WTC11 (cell line): Measurements from ENCODE around the gene PTPRK. TPM values are rescaled to one million over a fixed set of nuclear protein-coding genes. Genes with fewer than 3 reads are reported as not detected.

Source experiments
- ATAC-seq: fragments of 200-7000 bp; cut with Tn5 transposase; 2 replicates; pipeline ENCODE4 v1.10.0; 2021; ENCODE audit warnings: mild to moderate bottlenecking, moderate library complexity
- CTCF ChIA-PET: fragments of 300-600 bp; sonication (Branson Sonifier 250); formaldehyde crosslinking; loops from one replicate; lab custom pipeline; 2021; ENCODE audit warnings: antibody characterized with exemption; lab: Charles Lee
- POLR2A ChIA-PET: fragments of 350-600 bp; sonication (Branson Sonifier 250); formaldehyde crosslinking; loops from one replicate; lab custom pipeline; 2021; ENCODE audit warnings: antibody characterized with exemption; lab: Charles Lee
- DNase-seq: peaks from one replicate; pipeline ENCODE4 v3.0.0; 2021; ENCODE audit warnings: low spot score
- H3K27ac Mint-ChIP-seq: 2 replicates; pipeline ENCODE4 v1.8.0; 2021; ENCODE audit warnings: mixed read lengths
- H3K27me3 Mint-ChIP-seq: 2 replicates; pipeline ENCODE4 v1.8.0; 2021; ENCODE audit warnings: low read depth, mild to moderate bottlenecking, moderate library complexity, mixed read lengths
- H3K36me3 Mint-ChIP-seq: 2 replicates; pipeline ENCODE4 v1.8.0; 2021; ENCODE audit warnings: mixed read lengths
- H3K4me1 Mint-ChIP-seq: 2 replicates; pipeline ENCODE4 v1.8.0; 2022; ENCODE audit warnings: mixed read lengths
- H3K4me3 Mint-ChIP-seq: 2 replicates; pipeline ENCODE4 v1.8.0; 2021; ENCODE audit warnings: mild to moderate bottlenecking, moderate library complexity, mixed read lengths
- H3K9me3 Mint-ChIP-seq: 2 replicates; pipeline ENCODE4 v1.8.0; 2021; ENCODE audit warnings: mixed read lengths
- CREM ChIP-seq: sonication (generic); formaldehyde crosslinking; IDR thresholded peaks from 2 replicates; pipeline ENCODE4 v1.8.1; 2022; ENCODE audit warnings: mild to moderate bottlenecking, missing genetic modification reagents, moderate library complexity
- E2F1 ChIP-seq: sonication (generic); formaldehyde crosslinking; IDR thresholded peaks from 2 replicates; pipeline ENCODE4 v1.8.0; 2022; ENCODE audit warnings: mild to moderate bottlenecking, missing genetic modification reagents
- FOXP1 ChIP-seq: sonication (generic); formaldehyde crosslinking; IDR thresholded peaks from 2 replicates; pipeline ENCODE4 v1.8.0; 2022; ENCODE audit warnings: missing genetic modification reagents, mild to moderate bottlenecking, moderate library complexity, borderline replicate concordance
- FOXP4 ChIP-seq: sonication (generic); formaldehyde crosslinking; IDR thresholded peaks from 2 replicates; pipeline ENCODE4 v1.8.0; 2022; ENCODE audit warnings: mild to moderate bottlenecking, missing genetic modification reagents
- HMGA2 ChIP-seq: fragments of 250-450 bp; sonication (Bioruptor Pico); IDR thresholded peaks from 2 replicates; pipeline ENCODE4 v1.4.0; 2021; ENCODE audit warnings: mild to moderate bottlenecking, moderate library complexity
- HMGXB4 ChIP-seq: sonication (generic); formaldehyde crosslinking; IDR thresholded peaks from 2 replicates; pipeline ENCODE4 v1.8.1; 2023; ENCODE audit warnings: mild to moderate bottlenecking, moderate library complexity, missing genetic modification reagents
- IRF1 ChIP-seq: sonication (generic); formaldehyde crosslinking; IDR thresholded peaks from 2 replicates; pipeline ENCODE4 v1.8.0; 2023; ENCODE audit warnings: missing genetic modification reagents
- JUN ChIP-seq: sonication (generic); formaldehyde crosslinking; IDR thresholded peaks from 2 replicates; pipeline ENCODE4 v1.8.0; 2023; ENCODE audit warnings: mild to moderate bottlenecking, missing genetic modification reagents
- NFYB ChIP-seq: sonication (generic); formaldehyde crosslinking; conservative IDR thresholded peaks from 2 replicates; pipeline ENCODE4 v1.8.0; 2022; ENCODE audit warnings: low read depth, missing genetic modification reagents
- PRDM15 ChIP-seq: sonication (generic); formaldehyde crosslinking; IDR thresholded peaks from 2 replicates; pipeline ENCODE4 v1.8.0; 2022; ENCODE audit warnings: missing genetic modification reagents
- PREB ChIP-seq: sonication (generic); formaldehyde crosslinking; IDR thresholded peaks from 2 replicates; pipeline ENCODE4 v1.8.1; 2022; ENCODE audit warnings: mild to moderate bottlenecking, missing genetic modification reagents, moderate library complexity, borderline replicate concordance
- RORB ChIP-seq: fragments of 250-450 bp; sonication (Bioruptor Pico); IDR thresholded peaks from 2 replicates; pipeline ENCODE4 v1.9.0; 2021; ENCODE audit warnings: mild to moderate bottlenecking
- STAT6 ChIP-seq: sonication (generic); formaldehyde crosslinking; conservative IDR thresholded peaks from 2 replicates; pipeline ENCODE4 v1.8.1; 2023; ENCODE audit warnings: mild to moderate bottlenecking, low read depth, missing genetic modification reagents, moderate library complexity
- TEAD1 ChIP-seq: sonication (generic); formaldehyde crosslinking; IDR thresholded peaks from 2 replicates; pipeline ENCODE4 v1.8.0; 2022; ENCODE audit warnings: mild to moderate bottlenecking, missing genetic modification reagents
- TEAD4 ChIP-seq: sonication (generic); formaldehyde crosslinking; IDR thresholded peaks from 2 replicates; pipeline ENCODE4 v1.8.0; 2022; ENCODE audit warnings: mild to moderate bottlenecking, missing genetic modification reagents
- USF2 ChIP-seq: sonication (generic); formaldehyde crosslinking; IDR thresholded peaks from 2 replicates; pipeline ENCODE4 v1.8.1; 2023; ENCODE audit warnings: mild to moderate bottlenecking, missing genetic modification reagents, moderate library complexity
- ZBTB21 ChIP-seq: sonication (generic); formaldehyde crosslinking; IDR thresholded peaks from 2 replicates; pipeline ENCODE4 v1.8.1; 2023; ENCODE audit warnings: mild to moderate bottlenecking, missing genetic modification reagents, borderline replicate concordance
- total RNA-seq: library from RNA; stranded (reverse); gene quantifications from 3 replicates; pipeline ENCODE4 v1.2.3, GENCODE V29; 2021

PTPRK gene
- total RNA-seq, 1 experiment from 2014 or later, result 44.8 TPM

- Mint-ChIP-seq H3K27ac (peak overlapping the region; percentile 94), H3K4me1 (peaks cover 37% of the 10 kb centered on the region), H3K9me3 (no peaks in the 10 kb centered on the region), H3K27me3 (peaks cover 5% of the 10 kb centered on the region; the same call in 1 of the 2 replicates), H3K36me3 (no peaks in the 10 kb centered on the region), H3K4me3 (peak overlapping the region; percentile 89)
- ATAC-seq (no peak), DNase-seq (no peak)
- ChIA-PET POLR2A (no interaction called here), CTCF (no interaction called here)
- TF ChIP-seq E2F1 (CRISPR knock-in tag) (no peak), CREM (CRISPR knock-in tag) (no peak), TEAD4 (no peak), FOXP1 (no peak), IRF1 (CRISPR knock-in tag) (no peak), PREB (CRISPR knock-in tag) (no peak), JUN (no peak), NFYB (no peak), USF2 (CRISPR knock-in tag) (no peak), RORB (CRISPR knock-in tag) (no peak)
Observed at GRCh38 chr6:128521282-128521632, 858 bp upstream of the PTPRK start.

- ATAC-seq (peak; percentile 45), DNase-seq (no peak)
- Mint-ChIP-seq H3K36me3 (no peaks in the 10 kb centered on the region), H3K27me3 (peaks cover 5% of the 10 kb centered on the region; the same call in 1 of the 2 replicates), H3K4me3 (peak overlapping the region; percentile 86), H3K4me1 (peaks cover 42% of the 10 kb centered on the region), H3K9me3 (no peaks in the 10 kb centered on the region), H3K27ac (peak overlapping the region; percentile 99)
- POLR2A ChIA-PET, result interaction anchor here (0.6 to 1.1 kb wide), 7 partner anchors 8 to 492 kb away, joined by 3 to 4 read pairs (median 3); no protein-coding TSS in a partner anchor
- CTCF ChIA-PET, result interaction anchor here (0.6 to 1.5 kb wide), 6 partner anchors 18 to 1229 kb away, joined by 3 to 4 read pairs (median 3); no protein-coding TSS in a partner anchor
- TF ChIP-seq E2F1 (CRISPR knock-in tag), result no peak
- TF ChIP-seq IRF1 (CRISPR knock-in tag), result 0 out of 2 replicates have a peak, but pooled peaks have one; percentile 34
- no peak for TF ChIP-seq PRDM15 (CRISPR knock-in tag)
- TF ChIP-seq FOXP4, result no peak; the same call in 1 of the 2 replicates
- no peak for TF ChIP-seq ZBTB21 (CRISPR knock-in tag)
- 0 out of 2 replicates have a peak, but pooled peaks have one; percentile 5 for TF ChIP-seq TEAD1 (CRISPR knock-in tag)
- no peak for TF ChIP-seq STAT6 (CRISPR knock-in tag)
- TF ChIP-seq HMGXB4 (CRISPR knock-in tag), result no peak
- no peak for TF ChIP-seq HMGA2
Observed at GRCh38 chr6:128519931-128520435, 416 bp downstream of the PTPRK start.
